Measurements from ENCODE around the gene ADRA2C. TPM values are rescaled to one million over a fixed set of nuclear protein-coding genes. Genes with fewer than 3 reads are reported as not detected.

ADRA2C gene
- total RNA-seq, 4 donors from 2014 or later: 0.61 to 4.6 (median 3.6) TPM

GRCh38 chr4:3749081-3749480, 17.1 kb upstream of the ADRA2C start:
- TF ChIP-seq CTCF (IDR thresholded peaks at IDR 0.05) (no peak), POLR2A (IDR thresholded peaks at IDR 0.05) (no peak)
- no peak overlapping the region for H3K27ac ChIP-seq
- H3K9me3 ChIP-seq: no peaks in the 10 kb centered on the region
- DNase-seq: no peak
- WGBS, 2 donors: 71% methylated on average over 4 of the region's 12 CpGs; no CpG with 5 or more reads in 1 of the 2 donors
- H3K36me3 ChIP-seq: no peaks in the 10 kb centered on the region
- intact Hi-C loops (cut with DNase I): no loop called here
- H3K27me3 ChIP-seq: peaks cover 0 to 97% (median 6%) of the 10 kb centered on the region in 4 donors
- H3K4me3 ChIP-seq: no peak overlapping the region
- peaks cover 3 to 17% (median 3%) of the 10 kb centered on the region in 3 donors for H3K4me1 ChIP-seq

- Histone ChIP-seq H3K27ac (no peak overlapping the region), H3K36me3 (no peaks in the 10 kb centered on the region), H3K4me1 (peaks cover 0 to 7% (median 0%) of the 10 kb centered on the region in 3 donors), H3K9me3 (no peaks in the 10 kb centered on the region), H3K27me3 (peaks cover 0 to 97% (median 2%) of the 10 kb centered on the region in 4 donors), H3K4me3 (no peak overlapping the region)
- WGBS, 2 donors: 41 to 64% methylated on average over 4 to 6 of the region's 11 CpGs
- DNase-seq: no peak
- intact Hi-C loops (cut with DNase I): no loop called here
- no peak for TF ChIP-seq POLR2A (IDR thresholded peaks at IDR 0.05)
- no peak for TF ChIP-seq CTCF (IDR thresholded peaks at IDR 0.05)
These were observed 15.9 kb upstream of the ADRA2C start for GRCh38 chr4:3750334-3750733.

GRCh38 chr4:3752022-3752421, 14.2 kb upstream of the ADRA2C start:
- Histone ChIP-seq H3K27ac (no peak overlapping the region), H3K27me3 (peaks cover 0 to 93% (median 0%) of the 10 kb centered on the region in 4 donors), H3K4me3 (no peak overlapping the region), H3K4me1 (no peaks in the 10 kb centered on the region), H3K36me3 (no peaks in the 10 kb centered on the region), H3K9me3 (no peaks in the 10 kb centered on the region)
- intact Hi-C loops (cut with DNase I): no loop called here
- 78 to 80% methylated on average over 1 to 5 of the region's 9 CpGs for WGBS, 2 donors
- DNase-seq: no peak
- no peak for TF ChIP-seq POLR2A (IDR thresholded peaks at IDR 0.05)
- TF ChIP-seq CTCF (IDR thresholded peaks at IDR 0.05): no peak

- 44% methylated on average over 6 to 11 of the region's 19 CpGs for WGBS, 2 donors
- intact Hi-C loops (cut with DNase I): no loop called here
These were observed 12.3 kb upstream of the ADRA2C start for GRCh38 chr4:3753726-3754412.

More at GRCh38 chr4:3753726-3754412, 12.3 kb upstream of the ADRA2C start:
- no peaks in the 10 kb centered on the region for H3K36me3 ChIP-seq
- TF ChIP-seq CTCF (IDR thresholded peaks at IDR 0.05): no peak
- no peak for TF ChIP-seq POLR2A (IDR thresholded peaks at IDR 0.05)
- no peaks in the 10 kb centered on the region for H3K4me1 ChIP-seq
- no peak overlapping the region for H3K4me3 ChIP-seq
- H3K27me3 ChIP-seq: peaks cover 0 to 78% (median 0%) of the 10 kb centered on the region in 4 donors
- H3K9me3 ChIP-seq: no peaks in the 10 kb centered on the region
- no peak overlapping the region for H3K27ac ChIP-seq
- DNase-seq: no peak
